DMS153 (cell line): Measurements from ENCODE around the gene BUD13.
A peak's percentile ranks its signal among the peaks of the same experiment; 100 is the strongest.
"Not testable (repeated sequence)": the region's sequence is repeated elsewhere in the genome, so short reads cannot be mapped to it uniquely, and the experiment has no call there.

ENCODE experiments used
- DNase-seq: peaks from one replicate; lab custom pipeline; 2025; lab: John Stamatoyannopoulos, UW

The BUD13 gene

GRCh38 chr11:116756044-116756443 lies 16.7 kb downstream of the BUD13 start:
- not testable (repeated sequence) for DNase-seq

DNA sequence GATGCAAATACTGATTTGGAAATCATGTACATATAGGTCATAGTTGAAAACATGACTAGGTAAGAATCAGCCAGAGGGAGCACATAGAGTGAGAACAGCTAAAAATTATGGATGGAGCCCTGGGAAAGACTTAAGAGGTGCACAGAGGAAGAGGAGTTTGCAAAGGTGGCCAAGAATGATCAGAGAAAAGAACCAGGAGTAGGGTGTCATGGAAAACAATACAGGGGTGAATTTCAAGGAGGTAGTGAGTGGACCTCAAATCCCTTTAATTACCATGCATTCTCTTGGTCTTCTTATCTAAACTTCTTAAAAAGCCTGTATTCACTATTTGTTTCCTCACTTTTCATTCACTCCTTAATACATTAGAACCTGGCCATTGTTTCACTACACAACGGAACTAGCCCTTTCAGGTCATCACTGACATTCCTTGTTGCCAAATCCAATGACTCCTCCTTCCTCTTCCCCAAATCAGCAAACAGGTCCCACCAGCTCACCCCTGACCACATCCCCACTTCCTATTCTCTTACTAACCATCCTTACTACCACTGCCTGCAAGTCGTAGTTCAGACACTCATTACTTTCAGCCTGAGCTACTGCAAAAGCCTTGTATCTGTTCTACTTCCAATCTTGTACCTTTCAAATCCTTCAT lies 22.6 kb downstream of the BUD13 start:
- DNase-seq = no peak

DNA sequence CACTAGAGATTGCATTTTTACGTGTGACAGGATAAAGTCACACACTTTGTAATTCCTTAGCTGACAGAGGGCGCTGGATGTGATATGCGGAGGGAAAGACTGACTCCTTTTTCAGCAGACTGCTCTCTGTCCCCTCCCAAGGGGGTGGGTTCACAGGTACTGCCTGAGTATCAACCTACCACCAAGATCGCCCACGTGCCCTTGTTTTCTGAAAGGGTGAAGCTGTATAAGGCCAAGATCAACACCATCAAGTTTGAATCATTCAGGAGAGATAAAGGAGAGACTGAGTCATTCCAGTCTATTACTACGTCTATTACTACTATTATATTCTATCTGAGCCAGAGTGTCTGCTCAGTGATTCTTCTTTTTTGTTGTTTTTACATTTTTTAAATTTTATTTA lies 30.7 kb downstream of the BUD13 start:
- DNase-seq = no peak

DNA sequence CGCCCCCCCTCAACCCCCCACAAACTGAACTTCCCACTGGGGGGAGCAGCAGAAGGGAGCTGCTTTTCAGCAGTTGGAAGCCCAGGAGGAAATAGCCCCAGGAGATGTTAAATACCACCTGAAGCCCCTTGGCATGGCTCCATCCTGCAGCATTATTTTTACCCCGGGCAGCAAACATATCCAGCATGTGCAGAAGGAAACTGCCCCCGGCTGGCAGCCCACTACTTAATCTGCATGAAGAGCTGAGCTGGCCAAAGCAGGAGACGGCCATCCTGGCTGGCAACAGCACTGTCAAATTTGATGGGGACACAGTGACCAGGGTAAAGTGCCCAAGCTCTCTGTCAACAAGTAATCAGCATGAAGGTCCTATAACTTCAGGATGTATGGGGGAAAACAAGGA lies 32.0 kb downstream of the BUD13 start:
- no peak for DNase-seq

GRCh38 chr11:116738975-116739374 lies 33.8 kb downstream of the BUD13 start:
- no peak for DNase-seq

DNA sequence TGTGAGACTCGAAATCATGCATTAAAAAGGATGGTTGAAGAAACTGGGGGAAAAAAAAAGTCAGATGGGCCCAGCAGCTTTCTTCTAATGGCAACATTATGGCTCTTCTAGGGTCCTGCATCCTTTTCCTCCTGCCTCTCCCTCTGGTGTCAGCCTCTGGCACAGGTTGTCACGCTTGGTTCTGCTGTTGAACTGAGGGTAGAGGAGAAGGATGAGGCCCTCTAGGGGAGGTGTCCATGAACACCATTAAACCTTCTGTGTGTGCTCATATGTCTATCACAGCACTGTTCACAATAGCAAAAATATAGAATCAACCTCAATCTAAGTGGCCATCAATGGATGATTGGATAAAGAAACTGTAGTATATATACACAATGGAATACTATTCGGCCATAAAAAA lies 36.0 kb downstream of the BUD13 start:
- DNase-seq = no peak

- no peak for DNase-seq
Measured at GRCh38 chr11:116733969-116734508, 38.7 kb downstream of the BUD13 start.

DNA sequence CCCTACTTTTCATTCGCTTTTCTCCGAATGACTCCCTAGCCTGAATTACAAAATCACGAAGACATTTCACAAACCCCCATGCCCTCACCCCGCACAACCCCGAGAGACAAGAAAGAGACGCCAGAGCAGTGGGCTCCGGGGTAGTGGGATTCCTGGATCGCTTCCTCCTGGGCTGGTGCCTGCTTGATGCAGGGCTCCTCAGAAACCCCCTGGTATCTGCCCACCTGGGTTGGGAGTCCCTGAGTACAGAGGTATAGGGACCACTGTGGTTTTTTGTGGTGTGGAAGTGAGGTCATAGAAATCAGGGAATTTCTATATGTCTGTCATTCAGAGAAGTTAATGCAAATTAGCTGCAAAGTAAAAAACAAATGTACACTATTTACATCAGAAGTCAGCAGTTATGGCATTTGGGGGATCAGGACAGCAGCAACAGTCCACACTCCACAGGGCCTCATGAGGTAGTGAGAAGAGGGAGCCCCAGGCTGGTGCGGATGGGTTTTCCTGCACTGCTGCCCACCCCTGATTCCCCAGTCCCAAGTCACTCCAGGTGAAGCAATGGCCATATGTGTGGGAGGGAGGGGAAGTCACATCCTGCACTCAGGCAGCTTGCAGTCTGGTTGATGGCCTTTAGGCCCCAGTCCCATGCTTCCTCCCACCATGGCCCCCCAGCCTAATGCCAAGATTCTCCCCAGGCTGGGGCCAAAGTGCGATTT lies 39.6 kb downstream of the BUD13 start:
- DNase-seq = no peak

DNA sequence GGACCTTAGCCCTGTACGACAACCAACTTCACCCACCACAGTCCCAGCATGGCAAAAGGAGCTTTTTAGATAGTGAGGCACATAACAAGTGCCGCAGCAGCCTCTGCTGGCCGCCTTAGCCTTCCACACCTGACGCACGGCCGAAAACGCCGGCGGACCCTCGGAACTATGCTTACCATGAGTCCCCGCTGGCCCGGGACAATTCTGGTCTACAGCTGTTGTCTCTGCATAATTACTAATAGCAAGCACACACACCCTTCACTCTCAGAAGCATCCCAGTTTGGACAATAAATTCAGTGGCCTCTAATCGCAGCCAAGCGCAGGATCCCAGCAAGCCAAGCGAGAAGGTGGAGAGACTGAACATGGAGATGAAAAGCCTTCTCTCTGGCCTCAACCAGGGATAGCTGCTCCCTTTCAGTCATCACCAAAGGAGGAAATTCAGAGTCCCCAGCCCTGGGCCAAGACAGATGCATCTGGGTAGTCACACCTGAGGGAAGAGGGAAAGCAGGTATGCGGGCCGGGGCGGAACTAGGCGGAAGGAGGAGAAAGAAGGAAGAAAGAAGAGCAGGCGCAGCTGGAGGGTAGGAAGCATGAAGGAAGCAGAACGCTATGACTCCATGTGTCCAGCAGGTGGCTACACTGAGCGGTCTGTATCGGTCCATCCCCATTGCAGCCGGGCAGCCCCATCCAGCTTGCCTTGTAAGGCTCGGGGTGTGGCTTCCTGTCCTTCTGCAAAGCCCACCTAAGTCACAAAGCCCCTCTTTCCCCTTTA lies 40.3 kb downstream of the BUD13 start:
- DNase-seq = peak; percentile 2

DNA sequence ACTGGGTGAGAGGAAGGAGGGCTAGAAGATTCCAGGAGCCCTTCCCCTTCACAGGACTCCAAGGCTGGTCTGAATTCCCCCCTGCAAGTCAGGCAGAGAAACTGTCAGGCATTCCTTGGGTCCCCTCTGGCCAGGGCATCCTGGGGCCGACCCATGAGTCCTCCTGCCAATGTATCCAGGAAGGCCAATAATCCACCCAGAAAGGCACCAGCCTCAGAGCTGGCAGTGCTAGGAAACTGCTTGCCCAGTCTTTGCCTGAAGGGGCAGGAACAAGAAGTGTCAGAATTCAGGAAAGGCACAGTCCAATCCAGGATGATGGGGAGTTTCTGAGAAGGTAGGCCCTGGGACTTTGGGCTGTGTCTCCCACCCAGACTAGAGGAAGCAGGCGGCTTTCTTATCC lies 41.0 kb downstream of the BUD13 start:
- DNase-seq = no peak

- DNase-seq = peak; percentile 27
Measured at GRCh38 chr11:116731097-116731761, 41.6 kb downstream of the BUD13 start.

DNA sequence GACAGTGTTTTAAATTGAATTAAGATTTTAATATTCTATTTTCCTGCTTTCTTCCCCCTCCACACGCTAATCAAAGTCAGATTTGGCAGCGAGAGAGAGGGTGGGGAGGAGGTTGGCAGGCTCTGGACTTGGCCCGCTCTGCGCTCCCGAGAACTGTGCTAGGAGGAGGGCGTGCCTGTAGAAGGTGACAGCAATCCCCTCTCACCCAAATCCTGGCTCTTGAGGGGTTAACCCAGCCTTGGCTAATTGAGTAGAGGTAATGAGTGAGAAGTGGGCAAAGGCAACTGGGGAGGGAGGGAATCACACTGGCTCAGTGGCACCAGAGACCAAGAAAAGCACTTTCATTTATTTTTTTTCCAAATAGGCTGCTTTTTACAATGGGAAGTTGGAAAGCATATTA lies 42.2 kb downstream of the BUD13 start:
- DNase-seq = no peak

- DNase-seq = no peak
Measured at GRCh38 chr11:116730241-116730561, 42.6 kb downstream of the BUD13 start.

GRCh38 chr11:116729501-116730240 lies 43.1 kb downstream of the BUD13 start:
- DNase-seq = no peak

- DNase-seq = no peak
Measured at GRCh38 chr11:116727990-116728389, 44.8 kb downstream of the BUD13 start.

DNA sequence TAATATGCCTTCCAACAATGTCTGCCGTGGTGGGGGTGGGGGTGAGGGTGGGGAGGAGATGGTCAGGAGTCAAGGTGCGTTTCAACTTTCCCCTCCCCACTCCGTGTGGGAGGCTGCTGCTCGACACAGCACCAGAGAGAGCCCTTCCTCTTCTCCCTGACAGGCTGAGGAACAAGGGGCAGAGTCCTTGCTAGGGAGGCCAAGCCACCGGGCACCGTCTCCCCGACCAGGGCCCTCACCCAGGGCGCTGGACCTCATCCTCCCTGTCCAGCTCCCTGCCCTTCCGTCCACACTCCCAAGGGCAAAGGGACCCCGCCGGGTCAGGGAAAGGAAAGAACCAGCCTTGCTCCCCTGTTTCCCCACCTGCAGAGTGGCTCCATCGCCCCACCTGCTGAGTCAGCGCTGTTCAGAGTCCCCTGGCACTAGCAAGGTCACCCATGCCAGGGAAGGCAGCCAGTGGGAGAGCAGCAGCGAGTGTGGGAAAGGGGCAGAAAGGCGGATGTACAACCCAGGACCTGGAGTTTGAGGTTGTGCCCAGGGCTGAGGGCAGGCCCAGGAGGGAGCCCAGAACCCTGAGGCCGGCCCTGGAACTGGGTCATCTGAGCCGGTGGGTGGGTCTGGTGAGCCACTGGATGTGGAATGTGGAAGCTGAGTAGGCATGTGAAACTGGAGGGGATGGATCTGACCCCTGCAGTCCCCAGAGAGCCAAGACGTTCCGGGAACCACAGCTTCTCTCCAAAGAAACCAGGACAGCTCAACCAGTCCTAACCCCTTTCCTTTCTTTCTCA lies 47.2 kb downstream of the BUD13 start:
- no peak for DNase-seq

DNA sequence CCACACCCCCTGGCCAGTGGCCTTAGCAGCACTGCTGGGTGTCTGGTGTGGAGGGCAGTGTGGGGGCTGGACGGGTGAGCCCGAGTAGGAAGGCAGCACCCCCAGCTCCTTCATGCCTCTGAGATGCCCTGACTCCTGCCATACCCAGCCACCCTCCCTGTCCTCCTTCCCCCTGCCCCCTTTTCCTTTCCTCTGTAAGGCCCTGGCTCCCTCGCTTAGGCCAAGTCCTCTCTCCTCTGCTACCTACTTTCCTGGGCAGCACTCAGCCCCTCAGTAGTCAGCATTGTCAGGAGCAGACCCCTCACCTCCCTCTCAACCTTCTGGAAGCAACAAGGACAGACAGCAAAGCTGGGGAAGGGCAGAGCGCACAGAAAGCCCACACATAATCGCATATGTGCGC lies 48.0 kb downstream of the BUD13 start:
- DNase-seq = no peak

GRCh38 chr11:116723511-116723910 lies 49.3 kb downstream of the BUD13 start:
- no peak for DNase-seq

- DNase-seq = no peak
Measured at GRCh38 chr11:116721988-116722387, 50.8 kb downstream of the BUD13 start.

DNA sequence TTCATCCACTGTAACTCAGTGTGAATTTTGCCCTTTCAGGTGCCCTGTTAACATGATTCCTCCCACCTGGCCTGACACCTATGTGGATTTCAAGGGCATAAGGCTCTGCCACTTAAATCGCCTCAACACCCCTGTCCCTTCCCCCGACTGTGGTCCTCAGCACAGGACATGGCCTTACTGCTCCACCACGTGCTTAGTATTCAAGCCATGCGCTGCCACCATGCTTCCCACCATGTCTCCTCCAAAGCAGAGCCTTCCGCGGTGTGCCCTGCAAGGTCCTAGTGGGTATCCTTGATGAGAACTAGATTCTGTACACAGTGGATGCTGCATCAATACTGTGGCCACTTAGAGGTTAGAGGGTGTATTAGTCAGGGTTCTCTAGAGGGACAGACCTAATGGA lies 51.9 kb downstream of the BUD13 start:
- DNase-seq = no peak

GRCh38 chr11:116718955-116719501 lies 53.8 kb downstream of the BUD13 start:
- DNase-seq = no peak
